HG02943 (cell line): ENCODE data around the gene ZBTB20.

Experiments
- ATAC-seq: cut with Tn5 transposase; IDR thresholded peaks from one replicate; pipeline ENCODE4 v1.9.1; 2021; ENCODE audit warnings: mild to moderate bottlenecking, low read depth, moderate library complexity; ENCODE audit not compliant: unreplicated experiment

ZBTB20 gene

DNA sequence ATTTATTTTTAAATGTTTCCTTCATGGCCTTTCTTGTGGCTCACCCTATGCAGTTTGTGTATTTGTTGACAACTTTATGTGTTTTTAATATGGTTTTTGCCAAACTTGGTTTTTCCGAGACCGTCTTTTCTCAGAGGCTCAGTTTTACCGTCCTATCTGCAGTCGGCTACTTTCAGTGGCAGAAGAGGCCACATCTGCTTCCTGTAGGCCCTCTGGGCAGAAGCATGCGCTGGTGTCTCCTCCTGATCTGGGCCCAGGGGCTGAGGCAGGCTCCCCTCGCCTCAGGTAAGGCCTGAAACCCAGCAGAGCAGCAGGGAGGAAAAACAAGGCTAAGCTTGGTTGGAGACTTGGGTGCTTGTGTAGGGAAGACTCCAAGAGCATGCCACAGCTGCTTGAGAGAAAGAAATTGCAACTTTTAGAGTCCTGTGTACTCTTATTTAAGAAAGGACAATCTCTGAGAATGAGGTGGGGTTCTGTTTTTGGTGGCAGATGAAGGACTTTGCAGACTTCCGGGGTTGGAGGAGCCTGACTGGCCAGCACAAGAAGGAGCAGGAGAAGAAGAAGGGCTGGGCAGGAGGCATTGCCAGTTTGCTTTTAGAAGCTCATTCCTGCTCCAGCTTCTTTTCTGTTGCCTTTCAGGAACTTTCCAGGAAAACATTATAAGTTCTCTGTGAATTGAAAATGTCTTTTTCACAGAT, 853.1 kb downstream of the ZBTB20 start, which contains the start of gene TIGIT:
TSS of gene TIGIT (plus strand) at position 191 of the 698 bp plus-strand sequence. CDS start at position 225, 34 bp downstream.
- ATAC-seq = no peak

DNA sequence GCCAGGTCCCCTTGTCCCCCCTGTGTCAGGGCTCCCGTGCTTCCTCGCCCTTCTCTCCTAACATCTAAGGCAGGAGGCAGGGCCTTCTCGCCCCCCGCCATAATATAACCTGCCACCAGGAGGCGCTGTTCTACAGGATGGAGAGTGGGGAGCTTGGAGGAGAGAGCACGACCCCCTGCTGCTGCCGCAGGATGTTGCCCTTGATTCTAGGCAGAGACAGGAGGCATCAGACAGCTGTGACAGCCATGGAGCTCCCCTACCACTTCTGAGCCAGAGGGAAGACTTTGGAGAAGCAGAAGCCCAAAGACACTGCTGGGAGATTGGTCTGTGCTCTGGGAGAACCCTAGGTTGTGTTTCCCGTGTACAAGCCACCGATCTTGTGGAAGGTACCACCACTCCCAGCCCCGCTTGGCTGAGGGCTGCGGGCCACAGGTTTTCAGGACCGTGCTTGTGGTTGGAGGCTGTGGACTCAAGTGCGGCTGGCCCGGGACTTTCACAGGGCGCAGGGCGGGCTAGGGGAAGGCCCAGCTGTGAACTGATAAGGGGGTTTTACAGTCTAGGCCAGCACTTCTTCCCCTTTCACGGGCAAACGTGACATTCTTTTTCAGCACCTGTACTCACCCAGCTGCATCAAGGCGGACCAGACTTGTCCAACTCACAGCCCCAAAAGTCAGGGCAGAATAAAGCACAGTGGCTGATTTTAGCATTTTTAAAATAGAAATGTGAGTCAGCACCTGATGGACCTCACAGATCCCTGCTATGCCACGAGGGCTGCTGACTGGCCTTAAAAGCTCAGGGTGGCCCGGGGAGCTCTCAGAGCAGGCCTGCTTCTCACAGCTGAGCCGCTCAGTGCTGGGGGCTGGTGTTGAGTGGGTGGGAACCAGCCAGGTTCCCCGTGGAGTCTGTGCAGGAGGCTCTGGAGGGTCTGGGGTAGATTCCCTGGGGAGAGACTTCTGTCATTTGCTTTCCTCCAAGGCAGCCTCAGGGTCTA, 855.9 kb downstream of the ZBTB20 start:
- peak; percentile 91 for ATAC-seq

DNA sequence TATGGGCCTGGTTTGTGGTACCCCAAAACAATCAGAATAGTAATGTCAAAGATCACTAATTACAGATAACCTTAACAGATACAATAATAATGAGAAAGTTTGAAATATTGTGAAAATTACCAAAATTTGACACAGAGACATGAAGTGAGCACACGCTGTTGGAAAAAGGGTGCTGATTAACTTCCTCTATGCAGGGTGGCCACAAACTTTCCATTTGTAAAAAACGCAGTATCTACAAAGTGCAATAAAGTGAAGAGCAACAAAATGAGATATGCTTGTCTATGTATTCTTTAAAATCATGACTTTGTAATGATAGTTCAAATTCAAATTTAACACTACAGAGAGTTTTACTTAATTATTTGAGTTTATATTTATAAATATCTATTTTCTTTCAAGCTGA, 860.8 kb downstream of the ZBTB20 start:
- ATAC-seq = no peak

DNA sequence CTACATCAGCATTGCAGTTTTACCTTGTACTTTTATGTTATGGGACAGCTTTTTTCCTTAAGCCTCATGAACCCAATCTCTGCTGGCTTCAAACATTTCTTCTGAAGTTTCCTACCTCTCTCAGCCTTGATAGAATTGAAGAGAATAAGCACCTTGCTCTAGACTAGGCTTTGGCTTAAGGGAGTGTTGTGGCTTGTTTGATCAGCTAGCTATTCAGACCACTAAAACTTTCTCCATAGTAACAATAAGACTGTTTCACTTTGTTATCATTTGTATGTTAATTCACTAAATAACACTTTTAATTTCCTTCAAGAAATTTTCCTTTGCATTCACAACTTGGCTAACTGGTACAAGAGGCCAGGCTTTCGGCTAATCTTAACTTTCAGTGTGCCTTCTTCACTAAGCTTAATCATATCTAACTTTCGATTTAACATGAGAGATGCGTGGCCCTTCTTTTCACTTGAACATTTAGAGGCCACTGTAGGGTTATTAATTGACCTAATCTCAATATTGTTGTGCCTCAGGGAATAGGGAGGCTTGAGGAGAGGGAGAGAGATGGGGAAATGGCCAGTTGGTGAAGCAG, 861.3 kb downstream of the ZBTB20 start:
- no peak for ATAC-seq

DNA sequence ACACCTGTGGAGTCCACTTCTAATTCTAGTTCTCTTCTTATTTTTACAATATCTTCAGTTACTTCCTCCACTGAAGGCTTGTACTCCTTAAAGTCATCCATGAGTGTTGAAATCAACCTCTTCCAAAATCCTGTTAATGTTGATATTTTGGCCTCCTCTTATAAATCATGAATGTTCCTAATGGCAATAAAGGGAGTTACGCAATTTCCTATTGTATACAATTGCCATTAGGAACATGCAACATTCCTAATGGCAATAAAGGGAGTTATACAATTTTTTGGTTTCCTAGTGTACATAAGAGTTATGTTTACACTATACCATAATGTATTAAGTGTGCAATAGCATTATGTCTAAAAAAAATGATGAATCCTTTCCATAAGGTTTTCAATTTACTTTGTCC, 862.4 kb downstream of the ZBTB20 start:
- no peak for ATAC-seq
